Measurements from ENCODE around the gene G6PC3.

Gene G6PC3

GRCh38 chr17:44110823-44111633 lies 40.5 kb downstream of the G6PC3 start:
- Histone ChIP-seq H3K9me3 (replicated peaks in 1 of 2; ENCODE audit: control insufficient read depth in 2 of 2, insufficient read depth in 1 of 2, low read depth in 1 of 2, low read length in 2 of 2) (no peaks in the 10 kb centered on the region), H2AK5ac (ENCODE audit: low read depth, low read length) (peak overlapping the region; percentile 91), H2BK12ac (ENCODE audit: low read length) (no peak overlapping the region), H2BK120ac (ENCODE audit: low read depth, low read length) (no peak overlapping the region), H3K27me3 (ENCODE audit: control insufficient read depth in 3 of 3, insufficient read depth in 3 of 3, low read depth in 1 of 3, low read length in 3 of 3) (no peaks in the 10 kb centered on the region), H3K18ac (ENCODE audit: low read length) (peak overlapping the region; percentile 89), H3K23ac (ENCODE audit: low read depth, low read length, poor library complexity) (peak overlapping the region; percentile 53), H3K4ac (ENCODE audit: low read length) (no peak overlapping the region), H3K36me3 (replicated peaks in 1 of 2; ENCODE audit: control insufficient read depth in 2 of 2, insufficient read depth in 2 of 2, low read length in 2 of 2) (peaks cover 0 to 3% of the 10 kb centered on the region in 2 donors), H2AFZ (ENCODE audit: low read length) (peak overlapping the region; percentile 43), H3K4me2 (ENCODE audit: insufficient read depth, low read length, poor library complexity, severe bottlenecking) (peak overlapping the region; percentile 21), H2BK15ac (ENCODE audit: low read length) (no peak overlapping the region), H3K9ac (ENCODE audit: low read depth, low read length, poor library complexity) (peak overlapping the region; percentile 90), H2BK5ac (ENCODE audit: low read length) (no peak overlapping the region), H4K91ac (ENCODE audit: low read depth, low read length, poor library complexity) (no peak overlapping the region), H3K4me3 (ENCODE audit: low read length in 2 of 2) (peak overlapping the region in 1 of 2 donors; percentile 29), H3K79me1 (ENCODE audit: low read depth, low read length) (peaks cover 7% of the 10 kb centered on the region), H3K14ac (ENCODE audit: low read length) (peak overlapping the region; percentile 39), H3K27ac (replicated peaks; ENCODE audit: low read length) (no peak overlapping the region), H4K8ac (ENCODE audit: low read depth, low read length) (peak overlapping the region; percentile 84), H3K4me1 (ENCODE audit: control insufficient read depth in 2 of 2, insufficient read depth in 1 of 2, low read depth in 1 of 2, low read length in 2 of 2) (peaks cover 20 to 22% of the 10 kb centered on the region in 2 donors)
- DNase-seq (ENCODE audit: low spot score): no peak
- no CpG with 5 or more reads among the region's 28 CpGs for WGBS, 2 donors (ENCODE audit: extremely low coverage in 2 of 2, insufficient read length in 2 of 2, insufficient replicate concordance in 1 of 2)

- no peak overlapping the region for H3K4me3 ChIP-seq (ENCODE audit: low read length in 2 of 2)
- H3K9me3 ChIP-seq (replicated peaks in 1 of 2; ENCODE audit: control insufficient read depth in 2 of 2, insufficient read depth in 1 of 2, low read depth in 1 of 2, low read length in 2 of 2): no peaks in the 10 kb centered on the region
- H3K9ac ChIP-seq (ENCODE audit: low read depth, low read length, poor library complexity): no peak overlapping the region
- H4K8ac ChIP-seq (ENCODE audit: low read depth, low read length): no peak overlapping the region
- H2BK5ac ChIP-seq (ENCODE audit: low read length): no peak overlapping the region
- no peak overlapping the region for H2AK5ac ChIP-seq (ENCODE audit: low read depth, low read length)
- peaks cover 8% of the 10 kb centered on the region for H3K79me1 ChIP-seq (ENCODE audit: low read depth, low read length)
- no CpG with 5 or more reads among the region's 3 CpGs for WGBS, 2 donors (ENCODE audit: extremely low coverage in 2 of 2, insufficient read length in 2 of 2, insufficient replicate concordance in 1 of 2)
- no peak overlapping the region for H2AFZ ChIP-seq (ENCODE audit: low read length)
- H3K23ac ChIP-seq (ENCODE audit: low read depth, low read length, poor library complexity): no peak overlapping the region
- H3K4ac ChIP-seq (ENCODE audit: low read length): no peak overlapping the region
- no peak overlapping the region for H2BK120ac ChIP-seq (ENCODE audit: low read depth, low read length)
- H3K14ac ChIP-seq (ENCODE audit: low read length): no peak overlapping the region
- H4K91ac ChIP-seq (ENCODE audit: low read depth, low read length, poor library complexity): no peak overlapping the region
- DNase-seq (ENCODE audit: low spot score): no peak
- no peak overlapping the region for H2BK12ac ChIP-seq (ENCODE audit: low read length)
- H3K4me1 ChIP-seq (ENCODE audit: control insufficient read depth in 2 of 2, insufficient read depth in 1 of 2, low read depth in 1 of 2, low read length in 2 of 2): peaks cover 18 to 22% of the 10 kb centered on the region in 2 donors
- no peaks in the 10 kb centered on the region for H3K27me3 ChIP-seq (ENCODE audit: control insufficient read depth in 3 of 3, insufficient read depth in 3 of 3, low read depth in 1 of 3, low read length in 3 of 3)
- H3K4me2 ChIP-seq (ENCODE audit: insufficient read depth, low read length, poor library complexity, severe bottlenecking): no peak overlapping the region
- no peak overlapping the region for H3K27ac ChIP-seq (replicated peaks; ENCODE audit: low read length)
- peaks cover 0 to 6% of the 10 kb centered on the region in 2 donors for H3K36me3 ChIP-seq (replicated peaks in 1 of 2; ENCODE audit: control insufficient read depth in 2 of 2, insufficient read depth in 2 of 2, low read length in 2 of 2)
- H3K18ac ChIP-seq (ENCODE audit: low read length): no peak overlapping the region
- H2BK15ac ChIP-seq (ENCODE audit: low read length): no peak overlapping the region
Measured at GRCh38 chr17:44111777-44112176, 41.2 kb downstream of the G6PC3 start.

- no peak for DNase-seq (ENCODE audit: low spot score)
- Histone ChIP-seq H2BK120ac (ENCODE audit: low read depth, low read length) (no peak overlapping the region), H3K9ac (ENCODE audit: low read depth, low read length, poor library complexity) (no peak overlapping the region), H3K27me3 (ENCODE audit: control insufficient read depth in 3 of 3, insufficient read depth in 3 of 3, low read depth in 1 of 3, low read length in 3 of 3) (no peaks in the 10 kb centered on the region), H3K23ac (ENCODE audit: low read depth, low read length, poor library complexity) (peak overlapping the region; percentile 37), H3K18ac (ENCODE audit: low read length) (no peak overlapping the region), H3K4me3 (ENCODE audit: low read length in 2 of 2) (no peak overlapping the region), H3K4me2 (ENCODE audit: insufficient read depth, low read length, poor library complexity, severe bottlenecking) (no peak overlapping the region), H3K4ac (ENCODE audit: low read length) (no peak overlapping the region), H3K4me1 (ENCODE audit: control insufficient read depth in 2 of 2, insufficient read depth in 1 of 2, low read depth in 1 of 2, low read length in 2 of 2) (peaks cover 18 to 22% of the 10 kb centered on the region in 2 donors), H2BK5ac (ENCODE audit: low read length) (no peak overlapping the region), H2BK15ac (ENCODE audit: low read length) (no peak overlapping the region), H4K91ac (ENCODE audit: low read depth, low read length, poor library complexity) (no peak overlapping the region), H2AK5ac (ENCODE audit: low read depth, low read length) (no peak overlapping the region), H2AFZ (ENCODE audit: low read length) (no peak overlapping the region), H3K27ac (replicated peaks; ENCODE audit: low read length) (no peak overlapping the region), H3K9me3 (replicated peaks in 1 of 2; ENCODE audit: control insufficient read depth in 2 of 2, insufficient read depth in 1 of 2, low read depth in 1 of 2, low read length in 2 of 2) (no peaks in the 10 kb centered on the region), H3K14ac (ENCODE audit: low read length) (no peak overlapping the region), H3K79me1 (ENCODE audit: low read depth, low read length) (peaks cover 8% of the 10 kb centered on the region), H2BK12ac (ENCODE audit: low read length) (no peak overlapping the region), H3K36me3 (replicated peaks in 1 of 2; ENCODE audit: control insufficient read depth in 2 of 2, insufficient read depth in 2 of 2, low read length in 2 of 2) (peaks cover 0 to 11% of the 10 kb centered on the region in 2 donors), H4K8ac (ENCODE audit: low read depth, low read length) (no peak overlapping the region)
- no CpG with 5 or more reads among the region's 4 CpGs for WGBS, 2 donors (ENCODE audit: extremely low coverage in 2 of 2, insufficient read length in 2 of 2, insufficient replicate concordance in 1 of 2)
Measured at GRCh38 chr17:44112284-44113280, 42.0 kb downstream of the G6PC3 start.

- Histone ChIP-seq H4K8ac (ENCODE audit: low read depth, low read length) (no peak overlapping the region), H3K14ac (ENCODE audit: low read length) (no peak overlapping the region), H2AFZ (ENCODE audit: low read length) (no peak overlapping the region), H3K9ac (ENCODE audit: low read depth, low read length, poor library complexity) (no peak overlapping the region), H4K91ac (ENCODE audit: low read depth, low read length, poor library complexity) (no peak overlapping the region), H2BK15ac (ENCODE audit: low read length) (no peak overlapping the region), H3K27ac (replicated peaks; ENCODE audit: low read length) (no peak overlapping the region), H3K9me3 (replicated peaks in 1 of 2; ENCODE audit: control insufficient read depth in 2 of 2, insufficient read depth in 1 of 2, low read depth in 1 of 2, low read length in 2 of 2) (no peaks in the 10 kb centered on the region), H3K4me3 (ENCODE audit: low read length in 2 of 2) (no peak overlapping the region), H2BK5ac (ENCODE audit: low read length) (no peak overlapping the region), H3K18ac (ENCODE audit: low read length) (no peak overlapping the region), H2AK5ac (ENCODE audit: low read depth, low read length) (no peak overlapping the region), H3K36me3 (replicated peaks in 1 of 2; ENCODE audit: control insufficient read depth in 2 of 2, insufficient read depth in 2 of 2, low read length in 2 of 2) (peaks cover 0 to 11% of the 10 kb centered on the region in 2 donors), H3K23ac (ENCODE audit: low read depth, low read length, poor library complexity) (no peak overlapping the region), H3K4me2 (ENCODE audit: insufficient read depth, low read length, poor library complexity, severe bottlenecking) (no peak overlapping the region), H3K79me1 (ENCODE audit: low read depth, low read length) (peaks cover 8% of the 10 kb centered on the region), H2BK120ac (ENCODE audit: low read depth, low read length) (no peak overlapping the region), H3K4me1 (ENCODE audit: control insufficient read depth in 2 of 2, insufficient read depth in 1 of 2, low read depth in 1 of 2, low read length in 2 of 2) (peaks cover 18 to 19% of the 10 kb centered on the region in 2 donors), H3K4ac (ENCODE audit: low read length) (no peak overlapping the region), H2BK12ac (ENCODE audit: low read length) (no peak overlapping the region), H3K27me3 (ENCODE audit: control insufficient read depth in 3 of 3, insufficient read depth in 3 of 3, low read depth in 1 of 3, low read length in 3 of 3) (no peaks in the 10 kb centered on the region)
- no peak for DNase-seq (ENCODE audit: low spot score)
- no CpG with 5 or more reads among the region's 1 CpG for WGBS, 2 donors (ENCODE audit: extremely low coverage in 2 of 2, insufficient read length in 2 of 2, insufficient replicate concordance in 1 of 2)
Measured at GRCh38 chr17:44113382-44113781, 42.8 kb downstream of the G6PC3 start.
